Ectodermal cell (in vitro differentiated cells): ENCODE data around the gene FYN.

ENCODE experiments used
- H3K27ac ChIP-seq: 2 replicates; pipeline ENCODE4 v1.7.0; 2013; ENCODE audit warnings: mild to moderate bottlenecking, low read depth, low read length; ENCODE audit not compliant: insufficient read depth, poor library complexity, severe bottlenecking
- H3K27me3 ChIP-seq: 2 replicates; pipeline ENCODE4 v1.7.0; 2013; ENCODE audit warnings: mild to moderate bottlenecking, low read length; ENCODE audit not compliant: insufficient read depth, control insufficient read depth, poor library complexity, severe bottlenecking
- H3K36me3 ChIP-seq: one replicate; pipeline ENCODE4 v1.7.0; 2013; ENCODE audit warnings: low read length; ENCODE audit not compliant: control insufficient read depth, insufficient read depth
- H3K4me1 ChIP-seq: one replicate; pipeline ENCODE4 v1.7.0; 2013; ENCODE audit warnings: low read length; ENCODE audit not compliant: control insufficient read depth, insufficient read depth
- H3K4me3 ChIP-seq: 2 replicates; pipeline ENCODE4 v1.7.0; 2013; ENCODE audit warnings: low read depth, low read length, control low read depth; ENCODE audit not compliant: insufficient read depth
- H3K9me3 ChIP-seq: 2 replicates; pipeline ENCODE4 v1.7.0; 2013; ENCODE audit warnings: mild to moderate bottlenecking, low read length, moderate library complexity; ENCODE audit not compliant: control insufficient read depth
- WGBS, 2 experiments: methylation state at CpG; one replicate each; pipeline ENCODE4 v1.1.7; 2013; ENCODE audit warnings: missing lambda C conversion rate in 2 of 2; 5-methylcytosine and 5-hydroxymethylcytosine counted together

Gene FYN

GRCh38 chr6:111773501-111774345 is 99.5 kb downstream of the FYN start:
- H3K4me1 ChIP-seq = peaks cover 31% of the 10 kb centered on the region
- no peak overlapping the region for H3K27ac ChIP-seq
- 75 to 77% methylated on average over 5 of the region's 7 CpGs for WGBS, 2 experiments
- H3K27me3 ChIP-seq = no peaks in the 10 kb centered on the region
- no peaks in the 10 kb centered on the region for H3K9me3 ChIP-seq
- H3K36me3 ChIP-seq = no peaks in the 10 kb centered on the region
- H3K4me3 ChIP-seq = no peak overlapping the region

- H3K36me3 ChIP-seq = no peaks in the 10 kb centered on the region
- 86 to 90% methylated on average over 1 of the region's 1 CpG for WGBS, 2 experiments
- no peak overlapping the region for H3K27ac ChIP-seq
- peaks cover 27% of the 10 kb centered on the region for H3K4me1 ChIP-seq
- H3K9me3 ChIP-seq = no peaks in the 10 kb centered on the region
- H3K4me3 ChIP-seq = no peak overlapping the region
- H3K27me3 ChIP-seq = no peaks in the 10 kb centered on the region
These were observed 100.9 kb downstream of the FYN start for GRCh38 chr6:111772381-111772780.

GRCh38 chr6:111771629-111772028 is 101.6 kb downstream of the FYN start:
- no peak overlapping the region for H3K27ac ChIP-seq
- H3K9me3 ChIP-seq = no peaks in the 10 kb centered on the region
- no peaks in the 10 kb centered on the region for H3K36me3 ChIP-seq
- H3K27me3 ChIP-seq = no peaks in the 10 kb centered on the region
- H3K4me1 ChIP-seq = peaks cover 27% of the 10 kb centered on the region
- WGBS, 2 experiments = 79% methylated on average over 5 of the region's 5 CpGs
- no peak overlapping the region for H3K4me3 ChIP-seq

- Histone ChIP-seq H3K27me3 (no peaks in the 10 kb centered on the region), H3K4me1 (peaks cover 29% of the 10 kb centered on the region), H3K4me3 (no peak overlapping the region), H3K27ac (no peak overlapping the region), H3K9me3 (no peaks in the 10 kb centered on the region), H3K36me3 (no peaks in the 10 kb centered on the region)
These were observed 102.2 kb downstream of the FYN start for GRCh38 chr6:111771094-111771432.

GRCh38 chr6:111770263-111771093 is 102.8 kb downstream of the FYN start:
- H3K36me3 ChIP-seq = no peaks in the 10 kb centered on the region
- H3K4me1 ChIP-seq = peaks cover 29% of the 10 kb centered on the region
- H3K27me3 ChIP-seq = no peaks in the 10 kb centered on the region
- WGBS, 2 experiments = 89 to 97% methylated on average over 6 of the region's 6 CpGs
- no peak overlapping the region for H3K27ac ChIP-seq
- no peaks in the 10 kb centered on the region for H3K9me3 ChIP-seq
- H3K4me3 ChIP-seq = no peak overlapping the region

- H3K4me3 ChIP-seq = no peak overlapping the region
- H3K27me3 ChIP-seq = no peaks in the 10 kb centered on the region
- no peak overlapping the region for H3K27ac ChIP-seq
- H3K4me1 ChIP-seq = peaks cover 35% of the 10 kb centered on the region
- no peaks in the 10 kb centered on the region for H3K36me3 ChIP-seq
- 100% methylated on average over 1 of the region's 1 CpG; no CpG with 5 or more reads in 1 of the 2 experiments for WGBS, 2 experiments
- H3K9me3 ChIP-seq = no peaks in the 10 kb centered on the region
These were observed 103.7 kb downstream of the FYN start for GRCh38 chr6:111769365-111770152.

- Histone ChIP-seq H3K36me3 (no peaks in the 10 kb centered on the region), H3K27me3 (no peaks in the 10 kb centered on the region), H3K27ac (no peak overlapping the region), H3K4me3 (no peak overlapping the region), H3K4me1 (peaks cover 39% of the 10 kb centered on the region), H3K9me3 (no peaks in the 10 kb centered on the region)
- WGBS, 2 experiments = 90 to 95% methylated on average over 2 of the region's 2 CpGs
These were observed 104.9 kb downstream of the FYN start for GRCh38 chr6:111768431-111768770.

- Histone ChIP-seq H3K27ac (no peak overlapping the region), H3K27me3 (no peaks in the 10 kb centered on the region), H3K4me3 (no peak overlapping the region), H3K4me1 (peaks cover 39% of the 10 kb centered on the region), H3K36me3 (no peaks in the 10 kb centered on the region), H3K9me3 (no peaks in the 10 kb centered on the region)
- 93 to 94% methylated on average over 2 to 5 of the region's 5 CpGs for WGBS, 2 experiments
These were observed 105.4 kb downstream of the FYN start for GRCh38 chr6:111767752-111768430.

GRCh38 chr6:111766201-111766857 is 106.9 kb downstream of the FYN start:
- Histone ChIP-seq H3K4me1 (peaks cover 51% of the 10 kb centered on the region), H3K4me3 (no peak overlapping the region), H3K9me3 (no peaks in the 10 kb centered on the region), H3K36me3 (no peaks in the 10 kb centered on the region), H3K27ac (no peak overlapping the region), H3K27me3 (no peaks in the 10 kb centered on the region)
- WGBS, 2 experiments = 87 to 96% methylated on average over 5 of the region's 5 CpGs
